GM12891 (cell line): Measurements from ENCODE around the gene ARID4A.

Experiments used
- POLR2A ChIP-seq: IDR thresholded peaks from 2 replicates; pipeline ENCODE4 v1.6.1; 2011; ENCODE audit warnings: low read depth, low read length, control low read depth
- POLR2AphosphoS5 ChIP-seq: IDR thresholded peaks from 2 replicates; pipeline ENCODE4 v1.6.1; 2011; ENCODE audit warnings: low read depth, low read length, control low read depth
- TAF1 ChIP-seq: IDR thresholded peaks from 2 replicates; pipeline ENCODE4 v1.6.1; 2011; ENCODE audit warnings: low read depth, low read length, control low read depth

- TF ChIP-seq POLR2A (no peak), POLR2AphosphoS5 (no peak), TAF1 (no peak)
Observed at GRCh38 chr14:58313699-58314098, 15.3 kb downstream of the ARID4A start.
